Left lung (tissue), 10 donors: ENCODE results near the gene ECE1. TPM values are rescaled to one million over a fixed set of nuclear protein-coding genes. Genes with fewer than 3 reads are reported as not detected.

Source experiments
- ATAC-seq: fragments of 200-7000 bp; cut with Tn5 transposase; one replicate; pipeline ENCODE4 v1.9.1; 2020; ENCODE audit warnings: moderate library complexity
- DNase-seq, 4 donors: peaks; one replicate each; pipeline ENCODE4 v3.0.0-alpha.2; 2013 to 2020
- H3K27ac ChIP-seq, 2 donors: fragments of 200-600 bp; sonication (generic) in 1 of 2; one replicate each; pipeline versions ENCODE4 v1.5.0 to v1.8.0; 2020 to 2021
- H3K27me3 ChIP-seq, 2 donors: fragments of 200-600 bp; sonication (generic) in 1 of 2; one replicate each; pipeline versions ENCODE4 v1.5.0 to v1.8.0; 2020 to 2021
- H3K36me3 ChIP-seq, 2 donors: fragments of 200-600 bp; sonication (generic) in 1 of 2; one replicate each; pipeline versions ENCODE4 v1.5.0 to v1.8.0; 2020 to 2021
- H3K4me1 ChIP-seq, 2 donors: fragments of 200-600 bp; one replicate each; pipeline ENCODE4 v1.8.0; 2021
- H3K4me3 ChIP-seq, 2 donors: fragments of 200-600 bp; sonication (generic) in 1 of 2; one replicate each; pipeline versions ENCODE4 v1.5.0 to v1.8.0; 2020 to 2021; ENCODE audit warnings: mild to moderate bottlenecking in 1 of 2
- H3K9me3 ChIP-seq, 2 donors: fragments of 200-600 bp; sonication (generic) in 1 of 2; one replicate each; pipeline versions ENCODE4 v1.5.0 to v1.8.0; 2020 to 2021
- intact Hi-C, 2 donors: fragments of 100-400 bp; cut with DNase I; formaldehyde crosslinking; loops; one replicate each; pipeline versions ENCODE4 v1.11.2 to v1.14.2; 2022
- polyA plus RNA-seq, 6 donors: library from polyadenylated mRNA; unstranded; fragments of 120-200 nt; gene quantifications; one replicate each; pipeline ENCODE4 v1.2.1, GENCODE V29; 2013; ENCODE audit not compliant: insufficient read length in 6 of 6
- total RNA-seq, 2 donors: library from RNA; stranded (reverse); fragmentation: NEBNext Ultra II Directional; extraction: Animal tissue kit (Norgen Biotek cat#: 25700); gene quantifications; one replicate each; pipeline ENCODE4 v1.2.1, GENCODE V29; 2021
- TF ChIP-seq, protein P1 (sequence below), 2 donors: fragments of 200-600 bp; sonication (generic) in 1 of 2; IDR thresholded peaks; one replicate each; pipeline versions ENCODE4 v1.5.0 to v1.8.0; 2021; ENCODE audit warnings: antibody characterized with exemption in 2 of 2
- donor health status: DM: no; HTN: yes; CAD: no.
- donor health status: DM: no; HTN: no; CAD: no.

Gene ECE1
- total and polyA plus RNA-seq, 8 donors, result 76.7 to 107 (median 83.3) TPM

DNA sequence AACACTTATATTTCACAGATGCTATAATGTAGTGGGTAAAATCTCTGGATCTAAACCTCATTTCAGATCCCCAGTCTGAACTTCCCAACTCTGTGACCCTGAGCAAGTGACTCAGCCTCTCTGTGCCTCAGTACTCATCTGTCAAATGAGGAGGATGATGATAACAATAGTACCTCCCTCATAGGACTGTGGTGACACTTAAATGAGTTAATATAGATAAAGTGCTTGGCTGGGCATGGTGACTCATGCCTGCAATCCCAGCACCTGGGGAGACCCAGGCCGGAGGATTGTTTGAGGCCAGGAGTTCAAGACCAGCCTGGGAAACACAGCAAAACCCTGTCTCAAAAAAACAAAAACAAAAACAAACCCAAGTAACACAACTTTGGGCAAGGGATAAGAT, 4.7 kb upstream of the ECE1 start:
- H3K27me3 ChIP-seq, result no peaks in the 10 kb centered on the region
- H3K9me3 ChIP-seq, result no peaks in the 10 kb centered on the region
- DNase-seq (no peak), ATAC-seq (peak; percentile 5)
- TF ChIP-seq, protein P1, sequence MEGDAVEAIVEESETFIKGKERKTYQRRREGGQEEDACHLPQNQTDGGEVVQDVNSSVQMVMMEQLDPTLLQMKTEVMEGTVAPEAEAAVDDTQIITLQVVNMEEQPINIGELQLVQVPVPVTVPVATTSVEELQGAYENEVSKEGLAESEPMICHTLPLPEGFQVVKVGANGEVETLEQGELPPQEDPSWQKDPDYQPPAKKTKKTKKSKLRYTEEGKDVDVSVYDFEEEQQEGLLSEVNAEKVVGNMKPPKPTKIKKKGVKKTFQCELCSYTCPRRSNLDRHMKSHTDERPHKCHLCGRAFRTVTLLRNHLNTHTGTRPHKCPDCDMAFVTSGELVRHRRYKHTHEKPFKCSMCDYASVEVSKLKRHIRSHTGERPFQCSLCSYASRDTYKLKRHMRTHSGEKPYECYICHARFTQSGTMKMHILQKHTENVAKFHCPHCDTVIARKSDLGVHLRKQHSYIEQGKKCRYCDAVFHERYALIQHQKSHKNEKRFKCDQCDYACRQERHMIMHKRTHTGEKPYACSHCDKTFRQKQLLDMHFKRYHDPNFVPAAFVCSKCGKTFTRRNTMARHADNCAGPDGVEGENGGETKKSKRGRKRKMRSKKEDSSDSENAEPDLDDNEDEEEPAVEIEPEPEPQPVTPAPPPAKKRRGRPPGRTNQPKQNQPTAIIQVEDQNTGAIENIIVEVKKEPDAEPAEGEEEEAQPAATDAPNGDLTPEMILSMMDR (IDR thresholded peaks at IDR 0.05), result no peak
- no peaks in the 10 kb centered on the region for H3K36me3 ChIP-seq
- intact Hi-C loops, result no loop called here
- H3K4me3 ChIP-seq, result no peak overlapping the region
- peaks cover 0 to 81% of the 10 kb centered on the region in 2 donors for H3K4me1 ChIP-seq
- H3K27ac ChIP-seq, result peak overlapping the region; percentile 69 to 91

DNA sequence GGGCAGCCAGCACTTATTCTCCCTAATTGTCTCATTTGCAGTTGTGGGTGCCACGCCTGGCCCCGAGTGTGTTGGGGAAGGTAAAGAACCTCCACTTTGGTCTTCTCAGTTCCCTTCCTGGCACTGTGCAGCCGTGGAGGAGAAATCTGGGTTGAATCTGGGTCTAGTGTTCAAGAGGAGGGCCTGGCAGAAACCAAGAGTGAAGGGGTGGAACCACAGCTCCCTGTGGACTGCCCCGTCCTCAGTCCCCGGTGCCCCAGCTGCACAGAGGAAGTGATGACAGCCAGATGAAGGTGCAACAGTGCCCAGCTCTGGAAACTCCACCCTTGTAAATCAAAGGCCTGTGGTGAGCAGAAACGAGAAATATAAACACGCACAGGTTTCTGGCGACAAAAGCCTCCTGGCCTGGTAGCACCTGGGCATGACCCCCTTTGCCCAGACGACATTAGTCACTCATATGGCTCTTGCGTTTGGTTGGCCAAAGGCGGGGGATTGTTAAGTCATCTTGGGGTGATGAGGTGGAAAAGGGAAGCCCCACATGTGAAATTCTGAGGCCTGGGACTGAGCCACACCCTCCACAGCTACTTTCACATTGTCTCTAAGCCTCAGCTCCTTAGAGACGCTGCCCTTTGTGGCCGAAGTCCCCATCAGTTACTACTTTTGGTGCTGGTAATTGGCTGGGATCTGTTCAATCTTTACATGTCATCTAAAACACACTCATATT, 4.2 kb upstream of the ECE1 start:
- H3K27ac ChIP-seq, result peak overlapping the region; percentile 69 to 91
- peak; percentile 45 for ATAC-seq

GRCh38 chr1:21293537-21294265, 3.4 kb upstream of the ECE1 start:
- H3K4me1 ChIP-seq, result peaks cover 0 to 78% of the 10 kb centered on the region in 2 donors
- DNase-seq (no peak), ATAC-seq (no peak)
- intact Hi-C loops, result no loop called here
- peak overlapping the region; percentile 69 to 91 for H3K27ac ChIP-seq
- no peaks in the 10 kb centered on the region for H3K27me3 ChIP-seq
- no peak overlapping the region for H3K4me3 ChIP-seq
- H3K36me3 ChIP-seq, result no peaks in the 10 kb centered on the region
- no peaks in the 10 kb centered on the region for H3K9me3 ChIP-seq
- TF ChIP-seq, protein P1 (IDR thresholded peaks at IDR 0.05), result no peak

More for the DNA sequence above, 4.2 kb upstream of the ECE1 start:
- no peaks in the 10 kb centered on the region for H3K9me3 ChIP-seq
- intact Hi-C loops, result no loop called here
- DNase-seq, result peak in 2 of 4 donors; percentile 69 to 87
- no peaks in the 10 kb centered on the region for H3K27me3 ChIP-seq
- no peaks in the 10 kb centered on the region for H3K36me3 ChIP-seq
- TF ChIP-seq, protein P1 (IDR thresholded peaks at IDR 0.05), result no peak
- H3K4me3 ChIP-seq, result no peak overlapping the region
- peaks cover 0 to 78% of the 10 kb centered on the region in 2 donors for H3K4me1 ChIP-seq

DNA sequence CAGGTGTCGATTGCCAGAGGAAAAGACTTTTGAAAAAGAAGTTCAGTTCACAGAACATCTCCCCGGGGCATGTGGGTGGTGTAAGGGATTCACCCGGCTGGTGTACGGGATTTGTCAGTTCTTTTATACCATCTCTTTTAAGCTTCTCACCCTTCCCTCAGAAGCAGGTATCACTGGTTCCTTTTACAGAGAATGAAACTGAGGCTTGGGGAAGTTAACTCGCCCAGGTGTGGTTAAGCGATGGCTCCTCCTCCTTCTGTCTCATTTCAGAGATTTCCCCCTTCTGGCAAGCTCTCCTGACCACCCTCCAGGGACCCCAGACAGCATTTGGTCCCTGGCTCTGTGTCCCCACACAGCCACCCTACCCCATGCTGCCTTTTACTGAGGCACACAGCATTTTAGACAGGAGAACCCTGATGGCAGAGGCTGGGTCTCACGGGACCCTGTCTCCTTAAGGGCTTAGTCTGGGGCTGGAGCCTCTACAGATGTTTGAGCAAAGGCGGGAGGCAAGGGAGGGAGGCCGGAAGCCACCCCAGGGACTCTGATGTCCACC, 2.8 kb upstream of the ECE1 start:
- H3K4me3 ChIP-seq, result no peak overlapping the region
- peaks cover 0 to 78% of the 10 kb centered on the region in 2 donors for H3K4me1 ChIP-seq
- no peaks in the 10 kb centered on the region for H3K27me3 ChIP-seq
- DNase-seq (no peak), ATAC-seq (no peak)
- TF ChIP-seq, protein P1 (IDR thresholded peaks at IDR 0.05), result no peak
- H3K9me3 ChIP-seq, result no peaks in the 10 kb centered on the region
- peak overlapping the region; percentile 69 to 91 for H3K27ac ChIP-seq
- intact Hi-C loops, result no loop called here
- no peaks in the 10 kb centered on the region for H3K36me3 ChIP-seq

DNA sequence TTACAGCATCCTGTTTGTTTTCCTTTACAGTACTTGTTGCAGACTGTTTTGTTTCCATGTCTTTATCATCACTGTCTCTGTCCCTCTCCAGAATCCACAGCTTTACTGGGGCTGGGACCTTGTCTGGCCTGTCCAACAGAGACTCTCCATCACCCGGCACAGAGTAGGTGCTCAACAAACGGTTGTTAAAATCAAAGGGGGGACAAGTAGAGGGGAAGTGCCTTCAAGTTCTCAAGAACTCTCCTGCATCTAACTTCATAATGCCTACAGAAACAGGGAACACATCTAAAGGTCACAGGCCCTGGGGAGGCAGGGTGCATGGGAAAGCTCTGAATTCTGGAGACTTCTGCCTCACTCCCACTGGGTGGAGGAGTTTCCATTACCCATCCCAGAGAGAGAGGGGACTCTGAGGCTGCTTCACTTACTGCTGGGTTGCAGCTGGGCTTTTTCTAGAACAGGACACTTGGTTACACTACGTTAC, 2.3 kb upstream of the ECE1 start:
- Histone ChIP-seq H3K4me1 (peaks cover 0 to 82% of the 10 kb centered on the region in 2 donors), H3K9me3 (no peaks in the 10 kb centered on the region), H3K4me3 (no peak overlapping the region), H3K27ac (peak overlapping the region; percentile 69 to 91), H3K27me3 (no peaks in the 10 kb centered on the region), H3K36me3 (no peaks in the 10 kb centered on the region)
- DNase-seq (no peak), ATAC-seq (no peak)
- intact Hi-C loops, result no loop called here
- TF ChIP-seq, protein P1 (IDR thresholded peaks at IDR 0.05), result no peak
